Osteoblast (primary cell): ENCODE results near the gene FHL2. TPM values are rescaled to one million over a fixed set of nuclear protein-coding genes. Genes with fewer than 3 reads are reported as not detected.
A peak's percentile ranks its signal among the peaks of the same experiment; 100 is the strongest.

Experiments used
- DNase-seq: peaks from one replicate; pipeline ENCODE4 v3.0.0; 2011; ENCODE audit warnings: low spot score, mixed read lengths; ENCODE audit not compliant: insufficient read length; ENCODE audit errors: missing footprints
- H2AFZ ChIP-seq: 2 replicates; pipeline ENCODE4 v1.6.0; 2011; ENCODE audit warnings: mild to moderate bottlenecking, low read length
- H3K27ac ChIP-seq: 2 replicates; pipeline ENCODE4 v1.5.1; 2011; ENCODE audit warnings: mild to moderate bottlenecking, low read depth, low read length, moderate library complexity
- H3K27me3 ChIP-seq: 2 replicates; pipeline ENCODE4 v1.6.0; 2012; ENCODE audit warnings: mild to moderate bottlenecking, control low read depth, inconsistent platforms, low read length, moderate library complexity; ENCODE audit not compliant: insufficient read depth
- H3K36me3 ChIP-seq: 2 replicates; pipeline ENCODE4 v1.5.1; 2011; ENCODE audit warnings: mild to moderate bottlenecking, low read length, control low read depth, moderate library complexity; ENCODE audit not compliant: insufficient read depth
- H3K4me1 ChIP-seq: 2 replicates; pipeline ENCODE4 v1.5.1; 2011; ENCODE audit warnings: mild to moderate bottlenecking, low read length, control low read depth, moderate library complexity; ENCODE audit not compliant: insufficient read depth
- H3K4me2 ChIP-seq: 2 replicates; pipeline ENCODE4 v1.6.0; 2011; ENCODE audit warnings: mild to moderate bottlenecking, low read length; ENCODE audit not compliant: insufficient read depth
- H3K4me3 ChIP-seq: fragments of 200-600 bp; sonication (generic); 3 replicates; pipeline ENCODE4 v1.5.1; 2012; ENCODE audit warnings: mild to moderate bottlenecking, low read length, inconsistent platforms; ENCODE audit not compliant: insufficient read depth
- H3K79me2 ChIP-seq: 2 replicates; pipeline ENCODE4 v1.6.0; 2012; ENCODE audit warnings: mild to moderate bottlenecking, low read length, control low read depth, inconsistent platforms; ENCODE audit not compliant: insufficient read depth
- H3K9me3 ChIP-seq: 2 replicates; pipeline ENCODE4 v1.5.1; 2011; ENCODE audit warnings: low read depth, low read length, control low read depth
- H4K20me1 ChIP-seq: 2 replicates; pipeline ENCODE4 v1.6.0; 2012; ENCODE audit warnings: mild to moderate bottlenecking, low read length, control low read depth; ENCODE audit not compliant: insufficient read depth
- CTCF ChIP-seq: IDR thresholded peaks from 2 replicates; pipeline ENCODE4 v1.5.1; 2011; ENCODE audit warnings: mild to moderate bottlenecking, low read depth, low read length, moderate library complexity; ENCODE audit errors: extremely low read depth
- total RNA-seq: library from RNA; depleted of rRNA; stranded (reverse); fragments of >200 nt; gene quantifications from 2 replicates; pipeline ENCODE4 v1.2.3, GENCODE V29; 2012

FHL2 gene
- total RNA-seq = 566 and 568 TPM in 2 replicates

- peak within 1 kb of the TSS; percentile 8 for H2AFZ ChIP-seq
- peak; percentile 36 for TF ChIP-seq CTCF
- peak; percentile 92 for DNase-seq
- peak within 1 kb of the TSS; percentile 78 for H3K4me3 ChIP-seq
- H3K4me2 ChIP-seq = peak within 1 kb of the TSS; percentile 97
- H3K36me3 ChIP-seq = peaks cover 42% of the 10 kb centered on the region
- peak within 1 kb of the TSS; percentile 96 for H3K27ac ChIP-seq
- H3K4me1 ChIP-seq = peaks cover 42% of the 10 kb centered on the region
- H3K79me2 ChIP-seq = peaks cover 68% of the 10 kb centered on the region
- H3K27me3 ChIP-seq = no peaks in the 10 kb centered on the region
- no peaks in the 10 kb centered on the region for H3K9me3 ChIP-seq
- peaks cover 14% of the 10 kb centered on the region for H4K20me1 ChIP-seq
Measured at GRCh38 chr2:105398336-105399206, at the start of gene FHL2. Gene FHL2, minus strand, starts transcription at chr2:105399051. Its CDS starts 12,535 bp downstream, at chr2:105386516.

- Histone ChIP-seq H4K20me1 (no peaks in the 10 kb centered on the region), H3K9me3 (no peaks in the 10 kb centered on the region), H3K36me3 (no peaks in the 10 kb centered on the region), H3K4me1 (peaks cover 12% of the 10 kb centered on the region), H3K4me3 (no peak overlapping the region), H3K27ac (peak overlapping the region; percentile 13), H3K4me2 (no peak overlapping the region), H3K27me3 (no peaks in the 10 kb centered on the region), H3K79me2 (no peaks in the 10 kb centered on the region), H2AFZ (no peak overlapping the region)
- TF ChIP-seq CTCF = no peak
- no peak for DNase-seq
Measured at GRCh38 chr2:105447476-105447875, 48.6 kb upstream of the FHL2 start.

GRCh38 chr2:105446501-105446900, 47.6 kb upstream of the FHL2 start:
- H3K79me2 ChIP-seq = no peaks in the 10 kb centered on the region
- H3K4me3 ChIP-seq = no peak overlapping the region
- no peak overlapping the region for H3K4me2 ChIP-seq
- H4K20me1 ChIP-seq = no peaks in the 10 kb centered on the region
- no peaks in the 10 kb centered on the region for H3K27me3 ChIP-seq
- no peak overlapping the region for H2AFZ ChIP-seq
- no peak overlapping the region for H3K27ac ChIP-seq
- no peak for TF ChIP-seq CTCF
- no peak for DNase-seq
- no peaks in the 10 kb centered on the region for H3K9me3 ChIP-seq
- H3K36me3 ChIP-seq = no peaks in the 10 kb centered on the region
- H3K4me1 ChIP-seq = peaks cover 12% of the 10 kb centered on the region

GRCh38 chr2:105445976-105446375, 47.1 kb upstream of the FHL2 start:
- DNase-seq = no peak
- H3K4me2 ChIP-seq = no peak overlapping the region

More at GRCh38 chr2:105445976-105446375, 47.1 kb upstream of the FHL2 start:
- H4K20me1 ChIP-seq = no peaks in the 10 kb centered on the region
- H3K27me3 ChIP-seq = no peaks in the 10 kb centered on the region
- no peak overlapping the region for H2AFZ ChIP-seq
- H3K9me3 ChIP-seq = no peaks in the 10 kb centered on the region
- H3K79me2 ChIP-seq = no peaks in the 10 kb centered on the region
- peaks cover 12% of the 10 kb centered on the region for H3K4me1 ChIP-seq
- H3K36me3 ChIP-seq = no peaks in the 10 kb centered on the region
- H3K4me3 ChIP-seq = no peak overlapping the region
- no peak for TF ChIP-seq CTCF
- no peak overlapping the region for H3K27ac ChIP-seq
